GM08714 (cell line): ENCODE results near the gene MACO1.
"Not testable (repeated sequence)": the region's sequence is repeated elsewhere in the genome, so short reads cannot be mapped to it uniquely, and the experiment has no call there.

Source experiments
- H3K4me3 ChIP-seq: fragments of 200-500 bp; sonication (Bioruptor generic); 2 replicates; pipeline ENCODE4 v1.5.1; 2014; ENCODE audit warnings: mild to moderate bottlenecking, low read length, inconsistent platforms
- ZNF274 ChIP-seq: IDR thresholded peaks from 2 replicates; pipeline ENCODE4 v1.6.1; 2012; ENCODE audit warnings: mild to moderate bottlenecking, low read depth, low read length

The MACO1 gene

GRCh38 chr1:25492323-25492722, 61.6 kb downstream of the MACO1 start:
- no peak overlapping the region for H3K4me3 ChIP-seq
- TF ChIP-seq ZNF274: no peak

GRCh38 chr1:25494952-25495351, 64.3 kb downstream of the MACO1 start:
- H3K4me3 ChIP-seq: no peak overlapping the region

GRCh38 chr1:25500694-25501093, 70.0 kb downstream of the MACO1 start:
- H3K4me3 ChIP-seq: no peak overlapping the region
- no peak for TF ChIP-seq ZNF274

More at GRCh38 chr1:25494952-25495351, 64.3 kb downstream of the MACO1 start:
- no peak for TF ChIP-seq ZNF274

- H3K4me3 ChIP-seq: no peak overlapping the region
- no peak for TF ChIP-seq ZNF274
These were observed 70.8 kb downstream of the MACO1 start for GRCh38 chr1:25501235-25502058.

GRCh38 chr1:25502957-25503356, 72.3 kb downstream of the MACO1 start:
- TF ChIP-seq ZNF274: no peak
- no peak overlapping the region for H3K4me3 ChIP-seq

- no peak for TF ChIP-seq ZNF274
These were observed 73.1 kb downstream of the MACO1 start for GRCh38 chr1:25503551-25504426.

GRCh38 chr1:25504706-25505595, 74.3 kb downstream of the MACO1 start:
- H3K4me3 ChIP-seq: no peak overlapping the region
- TF ChIP-seq ZNF274: no peak

More at GRCh38 chr1:25503551-25504426, 73.1 kb downstream of the MACO1 start:
- no peak overlapping the region for H3K4me3 ChIP-seq

GRCh38 chr1:25505656-25506385, 75.1 kb downstream of the MACO1 start:
- no peak for TF ChIP-seq ZNF274
- no peak overlapping the region for H3K4me3 ChIP-seq

- not testable (repeated sequence) for H3K4me3 ChIP-seq
These were observed 76.1 kb downstream of the MACO1 start for GRCh38 chr1:25506566-25507463.

GRCh38 chr1:25513666-25514065, 83.0 kb downstream of the MACO1 start:
- TF ChIP-seq ZNF274: no peak
- no peak overlapping the region for H3K4me3 ChIP-seq

GRCh38 chr1:25515033-25515432, 84.3 kb downstream of the MACO1 start:
- no peak overlapping the region for H3K4me3 ChIP-seq
- TF ChIP-seq ZNF274: no peak

- TF ChIP-seq ZNF274: no peak
- H3K4me3 ChIP-seq: no peak overlapping the region
These were observed 86.0 kb downstream of the MACO1 start for GRCh38 chr1:25516686-25517085.
